Ascending aorta (tissue), 2 donors: ENCODE measurements around the gene ZNF502. TPM values are rescaled to one million over a fixed set of nuclear protein-coding genes. Genes with fewer than 3 reads are reported as not detected.
"Not testable (repeated sequence)": the region's sequence is repeated elsewhere in the genome, so short reads cannot be mapped to it uniquely, and the experiment has no call there.

ENCODE experiments used
- DNase-seq, 2 donors: peaks; one replicate each; pipeline ENCODE4 v3.0.0-alpha.2; 2019; ENCODE audit warnings: low spot score in 2 of 2
- H3K27ac ChIP-seq, 2 donors: fragments of 200-600 bp; sonication (generic); one replicate each; pipeline ENCODE4 v1.5.1; 2016 to 2017; ENCODE audit warnings: mild to moderate bottlenecking in 1 of 2
- H3K27me3 ChIP-seq: fragments of 200-600 bp; sonication (generic); one replicate; pipeline ENCODE4 v1.5.1; 2017
- H3K36me3 ChIP-seq, 2 donors: fragments of 200-600 bp; sonication (generic); one replicate each; pipeline ENCODE4 v1.5.1; 2016
- H3K4me1 ChIP-seq, 2 donors: fragments of 200-600 bp; sonication (generic); one replicate each; pipeline ENCODE4 v1.5.1; 2016 to 2017; ENCODE audit warnings: mild to moderate bottlenecking in 1 of 2
- H3K4me3 ChIP-seq, 2 donors: fragments of 200-600 bp; sonication (generic); one replicate each; pipeline ENCODE4 v1.5.1; 2016 to 2017; ENCODE audit warnings: mild to moderate bottlenecking in 1 of 2
- H3K9me3 ChIP-seq, 2 donors: fragments of 200-600 bp; sonication (generic); one replicate each; pipeline ENCODE4 v1.5.1; 2016
- CTCF ChIP-seq, 3 experiments: fragments of 200-600 bp in 2 of 3; fragments of 450-650 bp in 1 of 3; sonication (generic) in 2 of 3; IDR thresholded peaks; one replicate each; pipeline ENCODE4 v1.5.1; 2016 to 2019; ENCODE audit warnings: antibody characterized with exemption in 3 of 3, mild to moderate bottlenecking in 1 of 3, moderate library complexity in 1 of 3
- intact Hi-C: fragments of 100-400 bp; cut with DNase I; formaldehyde crosslinking; loops from one replicate; pipeline ENCODE4 v1.15.1; 2023
- total RNA-seq: library from RNA; depleted of rRNA; stranded (reverse); fragments of >200 nt; gene quantifications from one replicate; pipeline ENCODE4 v1.1.0, GENCODE V29; 2016

Gene ZNF502
- total RNA-seq = 6.5 TPM

GRCh38 chr3:44712455-44713075 lies at the start of gene ZNF502:
Gene ZNF502 (plus strand): TSS chr3:44712660. CDS start chr3:44720262, 7,602 bp downstream.
- peak; percentile 21 to 90 for DNase-seq
- peak in 2 of 3 experiments; percentile 22 to 32 for TF ChIP-seq CTCF (IDR thresholded peaks at IDR 0.05)
- H3K9me3 ChIP-seq = peaks cover 29 to 36% of the 10 kb centered on the region in 2 donors
- peaks cover 0 to 7% of the 10 kb centered on the region in 2 donors for H3K36me3 ChIP-seq
- H3K4me3 ChIP-seq = peak within 1 kb of the TSS; percentile 63 to 87
- intact Hi-C loops = loop anchor here (1.0 to 5.0 kb wide), 2 partner anchors 17 to 50 kb away; partner anchors contain the start of genes KIAA1143, KIF15 and ZNF501
- peak within 1 kb of the TSS; percentile 65 to 67 for H3K27ac ChIP-seq
- no peaks in the 10 kb centered on the region for H3K4me1 ChIP-seq
- no peaks in the 10 kb centered on the region for H3K27me3 ChIP-seq

GRCh38 chr3:44665173-44665572 lies 47.3 kb upstream of the ZNF502 start:
- no peaks in the 10 kb centered on the region for H3K27me3 ChIP-seq
- H3K36me3 ChIP-seq = peaks cover 0 to 13% of the 10 kb centered on the region in 2 donors
- H3K4me1 ChIP-seq = no peaks in the 10 kb centered on the region
- intact Hi-C loops = no loop called here
- no peak for TF ChIP-seq CTCF (IDR thresholded peaks at IDR 0.05)
- H3K4me3 ChIP-seq = no peak overlapping the region
- peaks cover 8 to 49% of the 10 kb centered on the region in 2 donors for H3K9me3 ChIP-seq
- no peak for DNase-seq
- no peak overlapping the region for H3K27ac ChIP-seq

GRCh38 chr3:44666346-44666745 lies 46.1 kb upstream of the ZNF502 start:
- Histone ChIP-seq H3K4me3 (no peak overlapping the region), H3K27ac (no peak overlapping the region), H3K9me3 (peaks cover 5 to 43% of the 10 kb centered on the region in 2 donors)

GRCh38 chr3:44669760-44670159 lies 42.7 kb upstream of the ZNF502 start:
- peaks cover 5 to 34% of the 10 kb centered on the region in 2 donors for H3K9me3 ChIP-seq
- no peak overlapping the region for H3K27ac ChIP-seq
- no peak for DNase-seq
- intact Hi-C loops = no loop called here
- TF ChIP-seq CTCF (IDR thresholded peaks at IDR 0.05) = no peak
- no peaks in the 10 kb centered on the region for H3K4me1 ChIP-seq
- H3K27me3 ChIP-seq = no peaks in the 10 kb centered on the region
- no peaks in the 10 kb centered on the region for H3K36me3 ChIP-seq
- no peak overlapping the region for H3K4me3 ChIP-seq

More at GRCh38 chr3:44666346-44666745, 46.1 kb upstream of the ZNF502 start:
- H3K36me3 ChIP-seq = peaks cover 0 to 3% of the 10 kb centered on the region in 2 donors
- H3K27me3 ChIP-seq = no peaks in the 10 kb centered on the region
- H3K4me1 ChIP-seq = no peaks in the 10 kb centered on the region
- no peak for DNase-seq
- intact Hi-C loops = no loop called here
- TF ChIP-seq CTCF (IDR thresholded peaks at IDR 0.05) = no peak

GRCh38 chr3:44673466-44673865 lies 39.0 kb upstream of the ZNF502 start:
- H3K4me1 ChIP-seq, H3K36me3 ChIP-seq, H3K4me3 ChIP-seq, H3K27me3 ChIP-seq, intact Hi-C loops, DNase-seq, H3K27ac ChIP-seq: not testable (repeated sequence)
- peaks cover 5 to 34% of the 10 kb centered on the region in 2 donors for H3K9me3 ChIP-seq

- intact Hi-C loops = no loop called here
- TF ChIP-seq CTCF (IDR thresholded peaks at IDR 0.05) = no peak
- Histone ChIP-seq H3K9me3 (peaks cover 7 to 41% of the 10 kb centered on the region in 2 donors), H3K27me3 (no peaks in the 10 kb centered on the region), H3K4me1 (no peaks in the 10 kb centered on the region), H3K4me3 (no peak overlapping the region), H3K27ac (no peak overlapping the region), H3K36me3 (no peaks in the 10 kb centered on the region)
- no peak for DNase-seq
Measured at GRCh38 chr3:44674211-44674610, 38.2 kb upstream of the ZNF502 start.
